Smooth muscle cell (in vitro differentiated cells): ENCODE results near the gene ATXN1. TPM values are rescaled to one million over a fixed set of nuclear protein-coding genes. Genes with fewer than 3 reads are reported as not detected.

ENCODE experiments used
- DNase-seq: peaks from one replicate; lab custom pipeline; 2025; ENCODE audit not compliant: unreplicated experiment; lab: John Stamatoyannopoulos, UW
- H2AFZ ChIP-seq: fragments of 200-600 bp; sonication (generic); 2 replicates; pipeline ENCODE4 v1.6.0; 2016; ENCODE audit warnings: antibody characterized with exemption, low read depth, mild to moderate bottlenecking
- H3F3A ChIP-seq: fragments of 200-600 bp; sonication (generic); 2 replicates; pipeline ENCODE4 v1.6.0; 2017; ENCODE audit warnings: antibody characterized with exemption, low read depth
- H3K27ac ChIP-seq: fragments of 200-600 bp; sonication (generic); 2 replicates; pipeline ENCODE4 v1.5.1; 2016; ENCODE audit warnings: low read depth, mild to moderate bottlenecking
- H3K27me3 ChIP-seq: fragments of 200-600 bp; sonication (generic); 2 replicates; pipeline ENCODE4 v1.6.1; 2016; ENCODE audit warnings: low read depth, mild to moderate bottlenecking
- H3K36me3 ChIP-seq: fragments of 200-600 bp; sonication (generic); 2 replicates; pipeline ENCODE4 v1.5.1; 2016; ENCODE audit warnings: low read depth
- H3K4me1 ChIP-seq: fragments of 200-600 bp; sonication (generic); 2 replicates; pipeline ENCODE4 v1.5.1; 2016; ENCODE audit warnings: low read depth
- H3K4me2 ChIP-seq: fragments of 200-600 bp; sonication (generic); 2 replicates; pipeline ENCODE4 v1.6.0; 2016; ENCODE audit warnings: mild to moderate bottlenecking
- H3K4me3 ChIP-seq: fragments of 200-600 bp; sonication (generic); 2 replicates; pipeline ENCODE4 v1.5.1; 2016; ENCODE audit warnings: mild to moderate bottlenecking
- H3K79me2 ChIP-seq: fragments of 200-600 bp; sonication (generic); 2 replicates; pipeline ENCODE4 v1.6.0; 2016; ENCODE audit warnings: low read depth, mild to moderate bottlenecking
- H3K9ac ChIP-seq: fragments of 200-600 bp; sonication (generic); 2 replicates; pipeline ENCODE4 v1.6.0; 2016; ENCODE audit warnings: low read depth
- H3K9me3 ChIP-seq: fragments of 200-600 bp; sonication (generic); replicated peaks from 2 replicates; pipeline ENCODE4 v1.5.1; 2016; ENCODE audit warnings: low read depth
- H4K20me1 ChIP-seq: fragments of 200-600 bp; sonication (generic); 2 replicates; pipeline ENCODE4 v1.6.0; 2016; ENCODE audit warnings: low read depth
- WGBS: methylation state at CpG from one replicate; pipeline ENCODE4 v1.1.7; 2016; ENCODE audit warnings: low lambda C conversion rate; 5-methylcytosine and 5-hydroxymethylcytosine counted together
- polyA plus RNA-seq: library from polyadenylated mRNA; unstranded; fragments of >200 nt; fragmentation: Nextera tagmentation; extraction: Ambion mirVana; gene quantifications from 2 replicates; pipeline ENCODE4 v1.2.1, GENCODE V29; 2016
- total RNA-seq: library from RNA; depleted of rRNA; stranded (reverse); fragments of >200 nt; gene quantifications from 2 replicates; pipeline ENCODE4 v1.2.3, GENCODE V29; 2014
- TF ChIP-seq, protein P1 (sequence below): fragments of 200-600 bp; sonication (generic); IDR thresholded peaks from 2 replicates; pipeline ENCODE4 v1.5.1; 2017; ENCODE audit warnings: borderline replicate concordance, mild to moderate bottlenecking, antibody characterized with exemption; ENCODE audit not compliant: insufficient read depth, poor library complexity, severe bottlenecking

ATXN1 gene
- total and polyA plus RNA-seq, 2 experiments from 2014 or later: 17.9 to 40.6 TPM

DNA sequence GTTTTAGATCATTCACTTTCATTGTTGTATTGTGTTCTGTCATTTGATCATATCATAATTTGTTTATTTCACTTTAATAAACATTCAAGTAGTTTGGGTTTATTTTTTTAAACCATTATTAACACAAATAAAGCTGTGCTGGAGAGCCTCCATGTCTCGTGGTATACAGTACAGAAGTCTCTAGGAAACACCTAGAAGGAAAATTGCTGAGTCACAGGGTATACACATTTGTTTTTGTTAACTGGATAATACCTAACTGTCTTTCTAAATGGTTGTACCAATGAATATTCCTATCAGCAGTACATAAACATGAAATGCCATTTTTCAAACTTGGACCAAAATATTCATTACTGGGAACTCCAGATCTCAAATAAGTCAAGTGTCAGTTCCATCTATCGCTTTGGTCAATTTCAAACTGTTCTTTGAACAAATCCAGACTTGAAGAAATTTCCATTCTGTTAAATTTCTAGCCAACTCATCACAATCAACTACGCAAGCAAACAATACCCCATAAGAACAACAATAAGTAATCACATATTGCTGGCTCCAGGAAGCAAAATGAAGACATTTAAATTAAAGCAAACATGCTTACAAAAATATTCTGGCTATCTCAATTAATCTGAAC lies 138.1 kb downstream of the ATXN1 start:
- peaks cover 32% of the 10 kb centered on the region for H3K79me2 ChIP-seq
- TF ChIP-seq, protein P1, sequence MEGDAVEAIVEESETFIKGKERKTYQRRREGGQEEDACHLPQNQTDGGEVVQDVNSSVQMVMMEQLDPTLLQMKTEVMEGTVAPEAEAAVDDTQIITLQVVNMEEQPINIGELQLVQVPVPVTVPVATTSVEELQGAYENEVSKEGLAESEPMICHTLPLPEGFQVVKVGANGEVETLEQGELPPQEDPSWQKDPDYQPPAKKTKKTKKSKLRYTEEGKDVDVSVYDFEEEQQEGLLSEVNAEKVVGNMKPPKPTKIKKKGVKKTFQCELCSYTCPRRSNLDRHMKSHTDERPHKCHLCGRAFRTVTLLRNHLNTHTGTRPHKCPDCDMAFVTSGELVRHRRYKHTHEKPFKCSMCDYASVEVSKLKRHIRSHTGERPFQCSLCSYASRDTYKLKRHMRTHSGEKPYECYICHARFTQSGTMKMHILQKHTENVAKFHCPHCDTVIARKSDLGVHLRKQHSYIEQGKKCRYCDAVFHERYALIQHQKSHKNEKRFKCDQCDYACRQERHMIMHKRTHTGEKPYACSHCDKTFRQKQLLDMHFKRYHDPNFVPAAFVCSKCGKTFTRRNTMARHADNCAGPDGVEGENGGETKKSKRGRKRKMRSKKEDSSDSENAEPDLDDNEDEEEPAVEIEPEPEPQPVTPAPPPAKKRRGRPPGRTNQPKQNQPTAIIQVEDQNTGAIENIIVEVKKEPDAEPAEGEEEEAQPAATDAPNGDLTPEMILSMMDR: no peak
- no peak overlapping the region for H3K27ac ChIP-seq
- H3K4me3 ChIP-seq: no peak overlapping the region
- H3K4me2 ChIP-seq: no peak overlapping the region
- 62% methylated on average over 3 of the region's 3 CpGs for WGBS
- H4K20me1 ChIP-seq: peaks cover 80% of the 10 kb centered on the region
- H3K9ac ChIP-seq: no peak overlapping the region
- H3K4me1 ChIP-seq: no peaks in the 10 kb centered on the region
- peaks cover 4% of the 10 kb centered on the region for H3F3A ChIP-seq
- no peak overlapping the region for H2AFZ ChIP-seq
- no peaks in the 10 kb centered on the region for H3K36me3 ChIP-seq
- no peaks in the 10 kb centered on the region for H3K27me3 ChIP-seq
- H3K9me3 ChIP-seq: no peaks in the 10 kb centered on the region
- no peak for DNase-seq

DNA sequence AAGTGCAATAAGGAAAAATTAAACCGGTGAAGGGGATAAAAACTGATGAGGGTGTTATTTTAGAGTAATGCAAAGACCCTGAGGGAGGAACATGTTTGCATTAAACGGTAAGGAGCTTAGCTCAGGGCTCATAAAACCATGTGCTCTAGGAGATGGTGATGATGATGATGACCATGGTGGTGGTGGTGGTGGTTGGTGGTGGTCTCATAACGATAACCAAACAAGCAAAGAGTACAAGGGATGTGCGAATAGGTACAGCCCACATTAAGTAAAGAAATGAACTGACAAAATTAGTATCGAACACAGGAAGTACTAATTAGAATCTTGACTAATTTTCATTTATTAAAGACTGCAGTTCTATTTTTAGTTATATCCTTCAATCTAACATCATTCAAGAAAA lies 139.1 kb downstream of the ATXN1 start:
- H2AFZ ChIP-seq: no peak overlapping the region
- H3K27me3 ChIP-seq: no peaks in the 10 kb centered on the region
- DNase-seq: no peak
- peaks cover 73% of the 10 kb centered on the region for H4K20me1 ChIP-seq
- 87% methylated on average over 5 of the region's 5 CpGs for WGBS
- TF ChIP-seq, protein P1: no peak
- H3K36me3 ChIP-seq: no peaks in the 10 kb centered on the region
- H3F3A ChIP-seq: peaks cover 4% of the 10 kb centered on the region
- no peak overlapping the region for H3K27ac ChIP-seq
- H3K79me2 ChIP-seq: peaks cover 37% of the 10 kb centered on the region
- no peak overlapping the region for H3K4me3 ChIP-seq
- H3K4me2 ChIP-seq: no peak overlapping the region
- no peaks in the 10 kb centered on the region for H3K4me1 ChIP-seq
- no peaks in the 10 kb centered on the region for H3K9me3 ChIP-seq
- no peak overlapping the region for H3K9ac ChIP-seq

DNA sequence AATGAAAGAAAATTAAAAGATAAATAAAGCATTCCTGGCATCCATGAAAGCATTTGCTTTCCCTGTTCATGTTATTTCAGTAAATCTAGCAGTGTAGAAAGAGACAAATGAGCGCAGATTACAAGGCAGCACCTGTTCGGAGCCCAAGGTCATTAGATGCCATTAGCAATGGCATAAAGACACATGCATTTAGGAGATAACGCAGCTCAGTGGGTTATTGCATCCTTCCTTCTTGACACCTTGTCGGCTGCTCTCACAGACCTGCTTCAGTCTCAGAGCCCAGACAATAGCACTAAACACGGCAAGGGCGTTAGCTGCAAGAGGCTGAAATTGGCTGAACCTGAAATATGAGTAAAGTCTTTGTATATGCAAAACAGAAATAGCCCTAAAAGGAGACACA lies 140.3 kb downstream of the ATXN1 start:
- 74% methylated on average over 6 of the region's 6 CpGs for WGBS
- Histone ChIP-seq H3K27me3 (no peaks in the 10 kb centered on the region), H3K4me3 (no peak overlapping the region), H2AFZ (no peak overlapping the region), H3K9me3 (no peaks in the 10 kb centered on the region), H3K4me2 (no peak overlapping the region), H3K79me2 (peaks cover 43% of the 10 kb centered on the region), H3K9ac (no peak overlapping the region), H3K36me3 (no peaks in the 10 kb centered on the region), H3K4me1 (no peaks in the 10 kb centered on the region), H4K20me1 (peaks cover 76% of the 10 kb centered on the region), H3F3A (peaks cover 4% of the 10 kb centered on the region), H3K27ac (no peak overlapping the region)
- DNase-seq: no peak
- TF ChIP-seq, protein P1: no peak

- H2AFZ ChIP-seq: no peak overlapping the region
- H3K27ac ChIP-seq: no peak overlapping the region
- no peak overlapping the region for H3K9ac ChIP-seq
- no peaks in the 10 kb centered on the region for H3K27me3 ChIP-seq
- DNase-seq: no peak
- H3K4me1 ChIP-seq: no peaks in the 10 kb centered on the region
- no peaks in the 10 kb centered on the region for H3K36me3 ChIP-seq
- TF ChIP-seq, protein P1: no peak
- H3K4me3 ChIP-seq: no peak overlapping the region
- peaks cover 43% of the 10 kb centered on the region for H3K79me2 ChIP-seq
- no peaks in the 10 kb centered on the region for H3K9me3 ChIP-seq
- no peaks in the 10 kb centered on the region for H3F3A ChIP-seq
- no peak overlapping the region for H3K4me2 ChIP-seq
- peaks cover 64% of the 10 kb centered on the region for H4K20me1 ChIP-seq
- 100% methylated on average over 2 of the region's 2 CpGs for WGBS
These were observed 141.5 kb downstream of the ATXN1 start for GRCh38 chr6:16619777-16620176.
